HCT116 (cell line): ENCODE data around the gene TPRX1.

Experiments used
- CEBPB ChIP-seq: IDR thresholded peaks from 2 replicates; pipeline ENCODE4 v1.6.1; 2012; ENCODE audit warnings: low read depth
- CTCF ChIP-seq, 3 experiments: fragments of 200-600 bp in 1 of 3; sonication (generic) in 1 of 3; IDR thresholded peaks in 2 of 3; conservative IDR thresholded peaks in 1 of 3; 2 replicates each; pipeline ENCODE4 v1.5.1; 2012 to 2017; ENCODE audit warnings: low read depth in 2 of 3, low read length in 2 of 3, antibody characterized with exemption in 1 of 3, borderline replicate concordance in 1 of 3, control low read depth in 1 of 3, mild to moderate bottlenecking in 1 of 3, mixed read lengths in 1 of 3, mixed run types in 1 of 3, moderate library complexity in 1 of 3; ENCODE audit not compliant: insufficient read depth in 1 of 3
- EZH2 ChIP-seq: fragments of 200-600 bp; sonication (generic); IDR thresholded peaks from 2 replicates; pipeline ENCODE4 v1.6.1; 2017; ENCODE audit warnings: antibody characterized with exemption, mixed run types
- JUND ChIP-seq: IDR thresholded peaks from 2 replicates; pipeline ENCODE4 v1.6.1; 2012
- POLR2A ChIP-seq: IDR thresholded peaks from 2 replicates; pipeline ENCODE4 v1.7.0; 2011; ENCODE audit warnings: borderline replicate concordance; ENCODE audit not compliant: insufficient read depth, insufficient read length; ENCODE audit errors: extremely low read depth
- POLR2AphosphoS5 ChIP-seq: IDR thresholded peaks from 2 replicates; pipeline ENCODE4 v1.6.1; 2011; ENCODE audit warnings: mild to moderate bottlenecking, low read depth, low read length, moderate library complexity
- SIN3A ChIP-seq: IDR thresholded peaks from 2 replicates; pipeline ENCODE4 v1.6.1; 2012; ENCODE audit warnings: low read depth
- SRF ChIP-seq: IDR thresholded peaks from 2 replicates; pipeline ENCODE4 v1.6.1; 2012; ENCODE audit warnings: low read depth
- YY1 ChIP-seq: IDR thresholded peaks from 2 replicates; pipeline ENCODE4 v1.6.1; 2011; ENCODE audit warnings: low read length, low read depth, moderate library complexity, mild to moderate bottlenecking; ENCODE audit not compliant: insufficient replicate concordance; ENCODE audit errors: extremely low read depth
- ZBTB33 ChIP-seq: IDR thresholded peaks from 2 replicates; pipeline ENCODE4 v1.6.1; 2011; ENCODE audit warnings: mild to moderate bottlenecking, low read length, moderate library complexity; ENCODE audit not compliant: insufficient replicate concordance; ENCODE audit errors: extremely low read depth
- TF ChIP-seq, protein P1 (sequence below): IDR thresholded peaks from 2 replicates; pipeline ENCODE4 v1.6.1; 2012; ENCODE audit warnings: low read depth

DNA sequence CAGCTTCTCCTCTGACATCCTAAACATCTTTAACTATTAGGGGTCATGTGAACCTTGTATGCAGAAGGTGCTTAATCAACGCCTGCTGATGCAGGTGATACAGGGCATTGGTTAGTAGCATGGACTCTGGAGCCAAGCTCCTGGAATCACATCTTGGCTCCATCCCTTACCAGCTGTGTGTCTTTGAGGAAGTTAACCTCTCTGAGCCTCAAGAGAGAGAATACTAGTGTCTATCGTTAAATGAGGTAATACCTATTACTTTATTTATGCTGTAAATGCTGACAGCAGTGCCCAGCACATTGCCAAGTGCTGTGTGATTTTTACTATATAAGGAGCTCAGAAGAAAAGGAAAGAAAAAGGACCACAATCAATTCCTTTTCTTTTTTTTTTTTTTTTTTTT lies 37.0 kb downstream of the TPRX1 start:
- TF ChIP-seq POLR2AphosphoS5 (no peak), ZBTB33 (no peak), JUND (no peak), CTCF (IDR thresholded peaks at IDR 0.05 in 2 of 3, conservative IDR thresholded peaks at IDR 0.05 in 1 of 3; ENCODE audit: borderline replicate concordance in 1 of 3, insufficient read depth in 1 of 3, low read depth in 2 of 3, low read length in 2 of 3) (no peak), CEBPB (no peak), SIN3A (no peak), POLR2A (no peak), YY1 (no peak), EZH2 (no peak), SRF (no peak)
- TF ChIP-seq, protein P1, sequence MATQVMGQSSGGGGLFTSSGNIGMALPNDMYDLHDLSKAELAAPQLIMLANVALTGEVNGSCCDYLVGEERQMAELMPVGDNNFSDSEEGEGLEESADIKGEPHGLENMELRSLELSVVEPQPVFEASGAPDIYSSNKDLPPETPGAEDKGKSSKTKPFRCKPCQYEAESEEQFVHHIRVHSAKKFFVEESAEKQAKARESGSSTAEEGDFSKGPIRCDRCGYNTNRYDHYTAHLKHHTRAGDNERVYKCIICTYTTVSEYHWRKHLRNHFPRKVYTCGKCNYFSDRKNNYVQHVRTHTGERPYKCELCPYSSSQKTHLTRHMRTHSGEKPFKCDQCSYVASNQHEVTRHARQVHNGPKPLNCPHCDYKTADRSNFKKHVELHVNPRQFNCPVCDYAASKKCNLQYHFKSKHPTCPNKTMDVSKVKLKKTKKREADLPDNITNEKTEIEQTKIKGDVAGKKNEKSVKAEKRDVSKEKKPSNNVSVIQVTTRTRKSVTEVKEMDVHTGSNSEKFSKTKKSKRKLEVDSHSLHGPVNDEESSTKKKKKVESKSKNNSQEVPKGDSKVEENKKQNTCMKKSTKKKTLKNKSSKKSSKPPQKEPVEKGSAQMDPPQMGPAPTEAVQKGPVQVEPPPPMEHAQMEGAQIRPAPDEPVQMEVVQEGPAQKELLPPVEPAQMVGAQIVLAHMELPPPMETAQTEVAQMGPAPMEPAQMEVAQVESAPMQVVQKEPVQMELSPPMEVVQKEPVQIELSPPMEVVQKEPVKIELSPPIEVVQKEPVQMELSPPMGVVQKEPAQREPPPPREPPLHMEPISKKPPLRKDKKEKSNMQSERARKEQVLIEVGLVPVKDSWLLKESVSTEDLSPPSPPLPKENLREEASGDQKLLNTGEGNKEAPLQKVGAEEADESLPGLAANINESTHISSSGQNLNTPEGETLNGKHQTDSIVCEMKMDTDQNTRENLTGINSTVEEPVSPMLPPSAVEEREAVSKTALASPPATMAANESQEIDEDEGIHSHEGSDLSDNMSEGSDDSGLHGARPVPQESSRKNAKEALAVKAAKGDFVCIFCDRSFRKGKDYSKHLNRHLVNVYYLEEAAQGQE: no peak
